HepG2 (cell line): ENCODE measurements around the gene LECT2. TPM values are rescaled to one million over a fixed set of nuclear protein-coding genes. Genes with fewer than 3 reads are reported as not detected.

ENCODE experiments used
- ATAC-seq: fragments of 200-7000 bp; cut with Tn5 transposase; 3 replicates; pipeline ENCODE4 v1.9.1; 2020; ENCODE audit warnings: mild to moderate bottlenecking, moderate library complexity
- BruUV-seq: library from RNA; stranded (reverse); fragments of 400-500 nt; replicated peaks from 2 replicates; lab custom pipeline; 2021; lab: Mats Ljungman, UMichigan
- CTCF ChIA-PET: fragments of 300-600 bp; formaldehyde crosslinking; extraction: SDS; loops from one replicate; lab custom pipeline; 2021; ENCODE audit warnings: low total read pairs, inconsistent platforms, low intra/inter-chr PET ratio; lab: Yijun Ruan, JAX
- POLR2A ChIA-PET: fragments of 350-600 bp; sonication (Branson Sonifier 250); formaldehyde crosslinking; loops from one replicate; lab custom pipeline; 2020; ENCODE audit warnings: antibody characterized with exemption, inconsistent platforms; lab: Yijun Ruan, JAX
- DNase-seq: peaks from one replicate; pipeline ENCODE4 v3.0.0-alpha.2; 2015; ENCODE audit warnings: low spot score
- FAIRE-seq: peaks from 3 replicates; lab custom pipeline; 2011; peaks lifted over from hg19 to GRCh38; lab: Jason Lieb, UNC
- H2AFZ ChIP-seq: one replicate; pipeline ENCODE4 v1.6.1; 2011; ENCODE audit warnings: low read length, inconsistent platforms
- H3K27ac ChIP-seq: fragments of 300-600 bp; 3 replicates; pipeline ENCODE4 v1.8.0; 2011; ENCODE audit warnings: mixed run types, mild to moderate bottlenecking, mixed read lengths, low read length, inconsistent platforms; ENCODE audit not compliant: insufficient read depth; ENCODE audit errors: extremely low read length
- H3K27me3 ChIP-seq, 2 experiments: fragments of 200-600 bp in 1 of 2; 2 replicates in 1 of 2; 3 replicates in 1 of 2; pipeline versions ENCODE4 v1.6.0 to v1.8.0; 2011; ENCODE audit warnings: low read length in 2 of 2, mild to moderate bottlenecking in 2 of 2, moderate library complexity in 2 of 2, inconsistent platforms in 1 of 2; ENCODE audit not compliant: insufficient read depth in 2 of 2, control insufficient read depth in 1 of 2
- H3K36me3 ChIP-seq, 2 experiments: fragments of 200-600 bp in 1 of 2; replicated peaks in 1 of 2; 2 replicates in 1 of 2; 3 replicates in 1 of 2; pipeline versions ENCODE4 v1.5.1 to v1.8.0; 2011; ENCODE audit warnings: low read length in 2 of 2, inconsistent platforms in 1 of 2; ENCODE audit not compliant: insufficient read depth in 2 of 2, control insufficient read depth in 1 of 2
- H3K4me1 ChIP-seq: 2 replicates; pipeline ENCODE4 v1.5.1; 2012; ENCODE audit warnings: low read length, inconsistent platforms; ENCODE audit not compliant: insufficient read depth
- H3K4me2 ChIP-seq: 2 replicates; pipeline ENCODE4 v1.6.0; 2011; ENCODE audit warnings: low read depth, low read length, inconsistent platforms
- H3K4me3 ChIP-seq, 3 experiments: fragments of 200-600 bp in 1 of 3; sonication (generic), shearing (Covaris generic) in 1 of 3; replicated peaks in 1 of 3; 2 replicates each; pipeline ENCODE4 v1.5.1; 2011 to 2016; ENCODE audit warnings: low read length in 3 of 3, inconsistent platforms in 2 of 3, low read depth in 2 of 3, mild to moderate bottlenecking in 2 of 3, control low read depth in 1 of 3, mixed read lengths in 1 of 3; ENCODE audit not compliant: insufficient read depth in 1 of 3
- H3K79me2 ChIP-seq: one replicate; pipeline ENCODE4 v1.6.1; 2011; ENCODE audit warnings: low read length, inconsistent platforms; ENCODE audit not compliant: insufficient read depth
- H3K9ac ChIP-seq: 2 replicates; pipeline ENCODE4 v1.6.0; 2011; ENCODE audit warnings: mild to moderate bottlenecking, low read depth, low read length, inconsistent platforms; ENCODE audit not compliant: insufficient read depth
- H3K9me3 ChIP-seq: 2 replicates; pipeline ENCODE4 v1.5.1; 2012; ENCODE audit warnings: mild to moderate bottlenecking, low read length
- H4K20me1 ChIP-seq: 2 replicates; pipeline ENCODE4 v1.6.0; 2011; ENCODE audit warnings: inconsistent platforms, mild to moderate bottlenecking, low read length, moderate library complexity; ENCODE audit not compliant: insufficient read depth
- BHLHE40 ChIP-seq: IDR thresholded peaks from 2 replicates; pipeline ENCODE4 v1.6.1; 2011; ENCODE audit warnings: low read length, improper control_type of control experiment
- CBX5 ChIP-seq: sonication (generic); formaldehyde crosslinking; IDR thresholded peaks from 2 replicates; pipeline ENCODE4 v1.4.0; 2020; ENCODE audit warnings: missing genetic modification reagents, borderline replicate concordance
- IRX3 ChIP-seq: sonication (generic); formaldehyde crosslinking; IDR thresholded peaks from 2 replicates; pipeline ENCODE4 v1.8.1; 2023; ENCODE audit warnings: mild to moderate bottlenecking, low read depth, missing genetic modification reagents, borderline replicate concordance
- NPAS2 ChIP-seq: sonication (generic); formaldehyde crosslinking; IDR thresholded peaks from 2 replicates; pipeline ENCODE4 v1.8.0; 2022; ENCODE audit warnings: mild to moderate bottlenecking, missing genetic modification reagents, borderline replicate concordance
- RFX3 ChIP-seq: IDR thresholded peaks from 2 replicates; pipeline ENCODE4 v1.6.1; 2016; ENCODE audit warnings: missing biosample characterization, missing genetic modification reagents
- RFXAP ChIP-seq: sonication (generic); formaldehyde crosslinking; IDR thresholded peaks from 2 replicates; pipeline ENCODE4 v1.4.0; 2020; ENCODE audit warnings: missing genetic modification reagents, borderline replicate concordance
- ZC3H13 ChIP-seq: sonication (generic); formaldehyde crosslinking; IDR thresholded peaks from 2 replicates; pipeline ENCODE4 v1.8.1; 2023; ENCODE audit warnings: mild to moderate bottlenecking, missing genetic modification reagents, moderate library complexity
- ZSCAN12 ChIP-seq: sonication (generic); formaldehyde crosslinking; IDR thresholded peaks from 2 replicates; pipeline ENCODE4 v1.9.0; 2021; ENCODE audit warnings: mild to moderate bottlenecking, missing genetic modification reagents
- WGBS: methylation state at CpG from one replicate; pipeline ENCODE4 v1.1.6; 2017; ENCODE audit warnings: low lambda C conversion rate; 5-methylcytosine and 5-hydroxymethylcytosine counted together
- in situ Hi-C: cut with HindIII; loops from 2 replicates; pipeline ENCODE4 v1.10.0; 2017; ENCODE audit warnings: low pct_unique_long_range_greater_than_20kb; ENCODE audit not compliant: extremely low pct_ligation_motif_present
- intact Hi-C: fragments of 100-400 bp; cut with micrococcal nuclease; formaldehyde crosslinking; loops from one replicate; pipeline ENCODE4 v1.10.0; 2022; ENCODE audit not compliant: unreplicated experiment
- polyA plus RNA-seq, 8 experiments: library from polyadenylated mRNA; depleted of rRNA in 3 of 8; stranded (reverse) in 7 of 8; unstranded in 1 of 8; fragments of >200 nt; fragmentation: Illumina TruSeq in 4 of 8; extraction: Trizol in 4 of 8; gene quantifications; 2 replicates each; pipeline versions ENCODE4 v1.2.1 to v1.2.3, GENCODE V29; 2011 to 2016; ENCODE audit warnings: low read depth in 4 of 8, missing spikeins in 1 of 8, mixed read lengths in 1 of 8; ENCODE audit not compliant: insufficient read depth in 1 of 8
- total RNA-seq, 5 experiments: library from RNA; depleted of rRNA; stranded (reverse); fragments of >200 nt; fragmentation: Illumina TruSeq; extraction: Trizol; gene quantifications; 2 replicates each; pipeline ENCODE4 v1.2.3, GENCODE V29; 2016; ENCODE audit warnings: low read depth in 1 of 5
- TF ChIP-seq, protein P1 (sequence below): sonication (generic); formaldehyde crosslinking; IDR thresholded peaks from 2 replicates; pipeline ENCODE4 v1.4.0; 2020; ENCODE audit warnings: missing genetic modification reagents, borderline replicate concordance
- TF ChIP-seq, protein P2 (sequence below): sonication (generic); formaldehyde crosslinking; IDR thresholded peaks from 2 replicates; pipeline ENCODE4 v1.4.0; 2020; ENCODE audit warnings: mild to moderate bottlenecking, missing genetic modification reagents
- TF ChIP-seq, protein P3 (sequence below): sonication (generic); formaldehyde crosslinking; IDR thresholded peaks from 2 replicates; pipeline ENCODE4 v1.4.0; 2020; ENCODE audit warnings: missing genetic modification reagents

Gene LECT2
- total and polyA plus RNA-seq, 2 of the 13 experiments (the other 11 are each of a cell fraction or from before 2014, with no cell fraction given): not detected

DNA sequence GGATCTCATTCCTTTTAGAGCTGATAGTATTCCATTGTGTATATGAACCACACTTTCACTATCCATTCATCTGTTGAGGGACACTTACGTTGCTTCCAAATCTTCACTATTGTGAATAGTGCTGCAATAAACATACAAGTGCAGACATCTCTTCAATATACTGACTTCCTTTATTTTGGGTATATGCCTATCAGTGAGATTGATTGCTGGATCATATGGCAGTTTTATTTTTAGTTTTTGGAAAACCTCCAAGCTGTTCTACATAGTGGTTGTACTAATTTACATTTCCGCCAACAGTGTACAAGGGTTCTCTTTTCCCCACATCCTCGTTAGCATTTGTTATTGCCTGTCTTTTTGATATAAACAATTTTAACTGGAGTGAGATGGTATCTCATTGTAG, 33.8 kb upstream of the LECT2 start:
- in situ Hi-C loops (no loop called here), intact Hi-C loops (loop anchor here (2.0 kb wide), 2 partner anchors 74 to 94 kb away; partner anchors contain the start of gene IL9)
- H3K9me3 ChIP-seq: no peaks in the 10 kb centered on the region
- H3K4me2 ChIP-seq: no peak overlapping the region
- no peaks in the 10 kb centered on the region for H3K27me3 ChIP-seq
- no peak for DNase-seq
- H4K20me1 ChIP-seq: no peaks in the 10 kb centered on the region
- no peaks in the 10 kb centered on the region for H3K36me3 ChIP-seq
- no TSS peak for BruUV-seq
- no peak overlapping the region for H2AFZ ChIP-seq
- POLR2A ChIA-PET: interaction anchor here (1.2 to 4.7 kb wide), 3 partner anchors 15 to 100 kb away, joined by 3 to 37 read pairs (median 5); no protein-coding TSS in a partner anchor
- no peak overlapping the region for H3K9ac ChIP-seq
- H3K4me3 ChIP-seq: no peak overlapping the region
- no peak for FAIRE-seq
- peaks cover 16% of the 10 kb centered on the region for H3K4me1 ChIP-seq
- 95% methylated on average over 3 of the region's 3 CpGs for WGBS
- no peak for ATAC-seq
- no peak overlapping the region for H3K27ac ChIP-seq
- TF ChIP-seq, protein P1, sequence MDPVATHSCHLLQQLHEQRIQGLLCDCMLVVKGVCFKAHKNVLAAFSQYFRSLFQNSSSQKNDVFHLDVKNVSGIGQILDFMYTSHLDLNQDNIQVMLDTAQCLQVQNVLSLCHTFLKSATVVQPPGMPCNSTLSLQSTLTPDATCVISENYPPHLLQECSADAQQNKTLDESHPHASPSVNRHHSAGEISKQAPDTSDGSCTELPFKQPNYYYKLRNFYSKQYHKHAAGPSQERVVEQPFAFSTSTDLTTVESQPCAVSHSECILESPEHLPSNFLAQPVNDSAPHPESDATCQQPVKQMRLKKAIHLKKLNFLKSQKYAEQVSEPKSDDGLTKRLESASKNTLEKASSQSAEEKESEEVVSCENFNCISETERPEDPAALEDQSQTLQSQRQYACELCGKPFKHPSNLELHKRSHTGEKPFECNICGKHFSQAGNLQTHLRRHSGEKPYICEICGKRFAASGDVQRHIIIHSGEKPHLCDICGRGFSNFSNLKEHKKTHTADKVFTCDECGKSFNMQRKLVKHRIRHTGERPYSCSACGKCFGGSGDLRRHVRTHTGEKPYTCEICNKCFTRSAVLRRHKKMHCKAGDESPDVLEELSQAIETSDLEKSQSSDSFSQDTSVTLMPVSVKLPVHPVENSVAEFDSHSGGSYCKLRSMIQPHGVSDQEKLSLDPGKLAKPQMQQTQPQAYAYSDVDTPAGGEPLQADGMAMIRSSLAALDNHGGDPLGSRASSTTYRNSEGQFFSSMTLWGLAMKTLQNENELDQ (CRISPR knock-in tag): no peak
- TF ChIP-seq, protein P2, sequence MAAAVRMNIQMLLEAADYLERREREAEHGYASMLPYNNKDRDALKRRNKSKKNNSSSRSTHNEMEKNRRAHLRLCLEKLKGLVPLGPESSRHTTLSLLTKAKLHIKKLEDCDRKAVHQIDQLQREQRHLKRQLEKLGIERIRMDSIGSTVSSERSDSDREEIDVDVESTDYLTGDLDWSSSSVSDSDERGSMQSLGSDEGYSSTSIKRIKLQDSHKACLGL (CRISPR knock-in tag): no peak
- TF ChIP-seq ZSCAN12 (CRISPR knock-in tag) (no peak), ZC3H13 (no peak), BHLHE40 (no peak), RFXAP (CRISPR knock-in tag) (no peak), NPAS2 (CRISPR knock-in tag) (no peak), RFX3 (CRISPR knock-in tag) (no peak), IRX3 (CRISPR knock-in tag) (no peak), CBX5 (no peak)
- TF ChIP-seq, protein P3, sequence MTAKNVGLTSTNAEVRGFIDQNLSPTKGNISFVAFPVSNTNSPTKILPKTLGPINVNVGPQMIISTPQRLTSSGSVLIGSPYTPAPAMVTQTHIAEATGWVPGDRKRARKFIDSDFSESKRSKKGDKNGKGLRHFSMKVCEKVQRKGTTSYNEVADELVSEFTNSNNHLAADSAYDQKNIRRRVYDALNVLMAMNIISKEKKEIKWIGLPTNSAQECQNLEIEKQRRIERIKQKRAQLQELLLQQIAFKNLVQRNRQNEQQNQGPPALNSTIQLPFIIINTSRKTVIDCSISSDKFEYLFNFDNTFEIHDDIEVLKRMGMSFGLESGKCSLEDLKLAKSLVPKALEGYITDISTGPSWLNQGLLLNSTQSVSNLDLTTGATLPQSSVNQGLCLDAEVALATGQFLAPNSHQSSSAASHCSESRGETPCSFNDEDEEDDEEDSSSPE: no peak
- CTCF ChIA-PET: interaction anchor here (2.3 kb wide), 1 partner anchor 44 kb away, joined by 23 read pairs; no protein-coding TSS in a partner anchor
- H3K79me2 ChIP-seq: no peaks in the 10 kb centered on the region
